HG02938 (cell line): Measurements from ENCODE around the gene MMP15.
"Not testable (repeated sequence)": the region's sequence is repeated elsewhere in the genome, so short reads cannot be mapped to it uniquely, and the experiment has no call there.

ENCODE experiments used
- ATAC-seq: cut with Tn5 transposase; IDR thresholded peaks from one replicate; pipeline ENCODE4 v1.9.1; 2021; ENCODE audit warnings: mild to moderate bottlenecking, moderate library complexity; ENCODE audit not compliant: unreplicated experiment

Gene MMP15

DNA sequence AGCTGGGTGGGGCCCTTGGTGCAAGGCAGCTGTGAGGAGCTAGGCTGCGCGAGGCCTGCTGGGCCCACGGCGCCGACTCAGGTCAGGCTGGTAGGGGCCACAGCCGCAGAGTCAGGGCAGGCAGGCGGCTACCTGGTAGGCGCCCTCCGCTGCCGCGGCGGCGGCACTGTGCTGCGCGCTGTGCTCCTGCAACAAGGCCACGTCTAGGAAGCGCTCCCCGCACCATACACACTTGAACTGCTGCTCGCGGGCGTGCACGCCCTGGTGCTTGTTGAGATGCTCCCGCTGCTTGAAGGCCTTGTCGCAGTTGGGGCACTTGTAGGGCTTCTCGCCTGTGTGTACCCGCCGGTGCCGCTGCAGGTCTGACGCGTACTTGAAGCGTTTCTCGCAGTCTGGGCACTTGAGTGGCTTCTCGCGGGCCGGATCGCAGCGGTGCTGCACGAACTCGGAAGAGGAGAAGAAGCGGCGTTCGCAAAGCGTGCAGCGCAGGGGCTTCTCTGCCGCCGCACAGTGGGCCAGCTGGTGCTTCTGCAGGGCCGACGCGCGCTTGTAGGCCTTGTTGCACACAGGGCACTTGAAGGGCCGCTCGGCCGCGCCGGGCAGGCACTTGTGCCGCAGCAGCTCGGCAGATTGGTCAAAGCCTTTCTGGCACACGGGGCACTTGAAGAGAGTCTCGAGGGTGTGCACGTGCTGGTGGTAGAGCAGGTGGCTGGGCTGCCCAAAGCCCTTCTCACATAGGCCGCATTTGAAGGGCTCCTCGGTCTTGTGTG is 29.0 kb upstream of the MMP15 start:
- no peak for ATAC-seq

DNA sequence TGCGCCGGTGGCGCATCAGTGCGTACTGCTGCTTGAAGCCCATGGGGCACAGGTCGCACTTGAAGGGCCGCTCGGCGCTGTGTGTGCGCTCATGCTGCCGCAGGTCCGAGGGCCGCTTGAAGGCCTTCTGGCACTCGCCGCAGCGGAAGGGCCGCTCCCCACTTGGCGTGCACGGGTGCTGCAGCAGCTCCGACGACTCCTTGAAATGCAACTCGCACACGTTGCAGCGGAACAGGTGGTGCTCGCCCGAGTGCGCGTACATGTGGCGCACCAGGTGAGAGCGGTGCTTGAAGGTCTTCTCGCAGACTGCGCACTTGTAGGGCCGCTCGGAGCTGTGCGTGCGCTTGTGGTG is 28.4 kb upstream of the MMP15 start:
- ATAC-seq = no peak

DNA sequence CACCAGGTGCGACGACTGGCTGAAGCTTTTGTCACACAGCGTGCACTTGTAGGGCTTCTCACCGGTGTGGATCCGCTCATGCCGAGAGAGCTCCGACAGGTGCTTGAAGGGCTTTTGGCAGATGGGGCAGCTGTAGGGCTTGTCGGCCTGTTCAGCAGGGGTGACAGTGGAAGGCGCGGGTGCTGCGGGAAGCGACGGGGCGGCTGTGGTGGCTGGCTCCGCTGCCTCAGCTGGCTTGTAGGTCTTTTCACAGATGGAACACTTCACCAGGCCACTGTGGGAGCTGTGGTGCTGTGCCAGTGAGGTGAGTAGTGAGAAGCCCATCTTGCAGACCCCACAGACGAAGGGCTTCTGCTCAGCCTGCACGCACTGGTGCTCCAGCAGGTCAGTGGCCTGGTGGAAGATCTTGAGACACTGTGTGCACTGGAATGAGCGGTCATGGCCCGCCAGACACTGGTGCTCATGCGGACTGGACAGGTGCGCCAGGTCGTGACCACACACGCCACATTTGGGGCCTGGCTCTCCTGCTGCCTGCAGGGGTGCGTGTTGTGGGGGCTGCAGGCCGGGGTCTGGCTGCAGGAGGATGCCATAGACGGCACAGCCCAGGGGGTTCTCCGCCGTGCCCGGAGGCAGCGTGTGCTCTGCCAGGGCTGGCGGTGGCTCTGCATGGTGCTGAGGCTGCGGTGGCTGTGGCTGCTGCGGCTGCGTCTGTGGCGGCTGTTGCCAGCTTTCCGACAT is 27.9 kb upstream of the MMP15 start:
- no peak for ATAC-seq

DNA sequence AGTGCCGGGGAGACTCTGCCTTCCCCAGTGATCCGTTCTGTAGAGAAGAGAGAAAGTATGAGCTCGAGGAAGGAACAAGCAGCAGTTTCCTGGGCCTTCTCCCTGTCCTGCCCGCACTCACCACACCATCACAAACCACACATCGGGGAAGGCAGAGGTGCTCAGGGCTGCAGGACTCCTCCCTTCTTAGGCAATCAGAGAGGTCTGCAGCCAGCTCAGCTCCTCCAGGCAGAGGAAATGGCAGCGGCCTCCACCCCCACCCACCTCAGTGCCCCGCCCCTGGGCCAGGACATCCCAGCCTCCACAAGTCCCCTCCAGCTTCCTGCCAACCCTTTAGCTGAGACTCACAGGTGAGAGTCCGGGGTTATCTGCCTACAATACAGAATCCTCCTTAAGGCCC is 27.1 kb upstream of the MMP15 start:
- ATAC-seq = no peak

DNA sequence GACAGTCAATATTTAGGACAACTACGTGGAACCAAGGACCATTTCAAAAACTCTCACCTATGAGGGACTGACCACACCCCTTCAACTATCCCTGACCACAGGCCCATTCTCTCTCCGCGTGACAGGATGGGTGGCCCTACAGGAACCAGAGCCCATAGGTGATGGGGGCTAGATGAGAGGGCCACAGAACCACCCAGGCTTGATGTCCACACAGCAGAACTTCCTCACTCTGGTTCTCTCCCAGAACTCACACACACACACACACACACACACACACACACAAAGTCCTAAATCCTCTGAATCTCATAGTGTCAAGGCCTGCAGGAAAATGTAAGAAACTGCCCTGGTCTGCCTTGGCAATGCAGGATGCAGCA is 26.6 kb upstream of the MMP15 start:
- ATAC-seq = no peak

DNA sequence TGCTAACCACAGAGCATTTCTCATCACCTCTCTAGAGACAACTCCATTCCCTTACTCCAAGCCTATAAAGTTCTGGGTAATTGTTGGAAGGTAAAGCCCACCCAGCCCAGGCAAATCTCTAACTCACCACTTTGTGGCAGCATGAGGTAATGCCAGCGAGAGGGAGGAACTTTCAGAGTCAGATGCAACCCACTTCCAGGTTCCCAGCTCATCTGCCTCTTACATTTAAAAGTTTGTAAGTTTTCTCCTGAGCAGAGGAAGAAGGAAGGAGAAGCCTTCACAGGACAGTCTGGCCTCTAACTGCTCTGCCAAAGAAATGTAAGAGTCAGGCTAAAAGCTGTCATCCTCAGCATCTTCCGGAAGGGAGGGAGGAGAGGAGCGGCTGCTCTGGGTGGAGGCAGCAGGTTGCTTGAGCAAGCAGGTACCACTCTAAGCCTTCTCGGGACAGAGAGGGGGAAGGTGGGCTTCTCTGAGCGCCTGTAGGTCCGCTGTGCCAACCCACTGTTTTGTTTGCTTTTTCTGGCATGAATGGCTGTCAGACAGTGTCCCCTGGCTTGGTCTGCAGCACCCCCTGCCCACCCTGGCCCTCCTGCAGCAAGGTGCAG is 26.1 kb upstream of the MMP15 start:
- ATAC-seq = no peak

DNA sequence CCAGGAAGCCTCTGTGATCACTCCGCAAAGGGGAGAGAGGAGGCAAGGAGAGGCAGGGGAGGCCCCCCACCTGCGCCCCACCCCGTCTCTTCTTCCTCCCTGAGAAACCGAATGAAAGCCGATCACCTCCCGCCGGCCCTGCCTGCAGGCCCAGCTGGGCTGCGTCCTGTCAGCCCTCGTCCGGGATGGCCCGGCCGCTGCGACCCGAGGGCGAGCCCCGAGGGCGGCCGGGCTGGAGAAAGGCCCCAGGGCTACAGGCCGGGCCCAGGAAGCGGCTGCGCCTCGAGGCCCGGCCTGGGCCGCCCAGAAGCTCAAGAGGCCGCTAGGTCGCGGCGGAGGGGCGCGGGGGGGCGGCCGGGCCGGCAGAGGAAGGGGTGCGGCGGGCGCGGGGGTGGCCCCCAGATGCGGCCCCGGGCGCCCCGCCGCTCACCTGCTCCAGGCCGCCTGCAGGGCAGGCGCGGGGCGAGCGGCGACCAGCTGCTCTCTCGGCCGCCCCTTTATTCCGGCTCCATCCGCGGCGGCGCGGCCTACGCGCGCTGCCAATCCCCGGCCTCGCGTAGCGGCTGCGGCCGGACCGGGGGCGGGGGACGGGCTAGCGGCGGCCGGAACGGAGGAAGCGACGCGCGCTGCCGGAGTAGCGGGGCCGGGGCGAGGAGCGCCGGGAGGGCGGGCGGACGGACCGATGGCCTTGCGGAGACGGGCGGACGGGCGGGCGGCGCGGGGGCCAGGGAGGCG is 25.4 kb upstream of the MMP15 start, which contains the start of gene ZNF319:
Gene ZNF319 (minus strand): TSS at position 702 of the 735 bp plus-strand sequence. CDS start 2,407 bp downstream, outside the sequence.
- ATAC-seq = peak; percentile 25

DNA sequence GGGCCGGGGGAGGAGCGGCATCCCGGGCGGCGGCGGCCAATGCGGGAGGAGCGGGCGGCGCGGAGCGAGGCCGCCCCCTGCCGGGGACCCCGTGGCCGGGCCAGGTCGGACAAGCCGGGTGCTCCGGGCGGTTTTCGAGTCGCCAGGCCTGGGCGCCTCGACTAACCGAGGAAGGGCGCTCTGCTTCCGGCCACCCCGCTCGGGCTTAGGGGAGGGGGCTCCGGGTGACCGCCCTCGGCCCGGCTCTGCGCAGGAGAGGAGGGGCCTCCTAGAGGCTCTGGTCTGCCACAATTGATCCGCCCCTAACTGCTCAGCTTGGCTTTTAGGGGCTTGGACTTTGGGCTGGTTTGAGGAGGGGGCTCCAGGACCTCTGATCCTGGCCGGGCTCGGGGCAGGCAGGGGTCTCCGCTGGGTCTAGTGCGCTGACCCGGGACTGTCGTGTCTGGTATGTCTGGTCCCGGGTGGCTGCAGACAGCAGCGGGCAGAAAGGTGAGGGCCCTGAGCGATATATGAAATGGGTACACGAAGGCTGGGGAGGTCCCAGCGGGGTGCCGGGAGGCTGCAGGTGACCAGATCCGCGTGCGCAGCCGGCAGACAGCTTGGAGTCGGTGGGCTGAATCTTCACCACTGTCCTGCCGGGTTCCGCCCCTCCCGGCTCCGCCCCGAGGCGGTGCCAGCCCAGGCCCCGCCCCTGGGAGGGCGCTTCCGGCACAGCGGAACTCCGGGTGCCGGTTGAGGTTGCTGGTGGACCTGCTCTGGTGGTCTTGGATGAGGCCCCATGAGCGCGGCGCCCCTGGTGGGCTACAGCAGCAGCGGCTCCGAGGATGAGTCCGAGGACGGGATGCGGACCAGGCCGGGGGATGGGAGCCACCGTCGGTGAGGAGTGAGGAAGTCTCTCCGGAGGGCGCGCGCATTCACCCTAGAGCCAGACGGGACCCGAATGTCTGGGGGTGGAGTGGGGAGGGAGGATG is 24.6 kb upstream of the MMP15 start, which contains the start of gene USB1:
Gene USB1 (plus strand): TSS at position 702 of the 971 bp plus-strand sequence. CDS start 77 bp downstream, at position 779.
- ATAC-seq = peak; percentile 77

DNA sequence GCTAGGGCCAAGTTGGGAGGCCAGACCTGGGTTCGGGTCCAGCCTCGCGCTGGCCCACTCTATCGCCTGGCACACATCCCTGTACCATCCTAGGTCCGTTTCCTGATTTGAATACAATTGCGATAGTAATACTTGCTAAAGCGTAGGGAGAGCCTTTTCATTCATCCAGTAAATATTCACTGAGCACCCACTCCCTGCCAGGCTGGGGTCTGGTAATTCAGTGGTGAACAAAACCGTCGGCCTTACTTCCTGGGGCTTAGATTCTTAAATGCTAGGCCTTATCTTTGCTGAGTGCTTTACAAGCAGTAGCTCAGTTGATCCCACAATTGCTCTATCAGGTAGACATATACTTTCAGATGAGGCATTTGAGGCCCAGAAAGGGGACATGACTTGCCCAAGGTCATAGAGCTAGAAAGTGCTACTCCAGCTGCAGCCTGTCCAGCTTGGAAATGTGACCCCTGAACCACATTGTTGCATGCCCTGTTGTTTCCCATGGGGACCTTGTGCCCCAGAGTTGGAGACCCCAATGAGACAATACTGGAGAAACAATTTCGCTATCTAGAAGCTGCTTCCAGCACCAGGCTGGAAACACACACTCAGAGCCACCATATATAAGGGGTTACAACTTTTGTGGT is 23.7 kb upstream of the MMP15 start:
- no peak for ATAC-seq

DNA sequence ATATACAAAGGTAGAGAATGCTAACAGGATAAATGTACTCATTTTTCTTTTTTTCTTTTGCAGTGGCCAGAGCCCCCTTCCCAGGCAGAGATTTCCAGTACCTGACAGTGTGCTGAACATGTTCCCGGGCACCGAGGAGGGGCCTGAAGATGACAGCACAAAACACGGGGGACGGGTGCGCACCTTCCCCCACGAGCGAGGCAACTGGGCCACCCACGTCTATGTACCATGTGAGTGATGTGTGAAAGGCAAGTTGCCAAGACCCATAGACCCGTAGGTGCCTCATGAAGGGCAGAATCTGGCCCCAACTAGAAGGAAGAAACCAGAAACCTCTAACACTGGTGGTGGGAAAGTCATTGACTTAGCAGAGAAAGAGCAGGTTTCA is 23.1 kb upstream of the MMP15 start:
- no peak for ATAC-seq

DNA sequence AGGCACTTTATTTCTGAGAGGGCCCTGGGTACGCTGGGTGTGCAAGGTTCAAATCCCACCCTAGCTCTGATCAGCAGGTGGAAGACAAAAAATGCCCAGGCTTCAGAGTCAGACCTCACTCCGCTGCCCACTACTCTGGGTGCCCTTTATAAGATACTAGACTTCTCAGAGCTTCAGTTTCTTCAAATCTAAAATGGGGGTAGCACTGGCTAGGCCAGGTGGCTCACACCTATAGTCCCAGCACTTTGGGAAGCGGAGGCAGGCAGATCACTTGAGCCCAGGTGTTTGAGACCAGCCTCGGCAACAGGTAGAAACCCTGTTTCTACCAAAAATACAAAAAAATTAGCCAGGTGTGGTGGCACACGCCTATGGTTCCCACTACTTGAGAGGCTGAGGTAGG is 22.6 kb upstream of the MMP15 start:
- no peak for ATAC-seq

DNA sequence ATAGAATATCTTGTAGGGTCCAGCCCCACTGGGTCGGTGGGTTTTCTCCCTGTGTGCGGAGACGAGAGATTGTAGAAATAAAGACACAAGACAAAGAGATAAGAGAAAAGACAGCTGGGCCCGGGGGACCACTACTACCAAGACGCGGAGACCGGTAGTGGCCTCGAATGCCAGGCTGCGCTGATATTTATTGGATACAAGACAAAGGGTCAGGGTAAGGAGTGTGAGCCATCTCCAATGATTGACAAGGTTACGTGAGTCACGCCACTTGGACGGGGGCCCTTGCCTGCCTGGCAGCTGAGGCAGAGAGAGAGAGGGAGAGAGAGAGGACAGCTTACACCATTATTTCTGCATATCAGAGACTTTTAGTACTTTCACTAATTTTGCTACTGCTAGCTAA is 20.8 kb upstream of the MMP15 start:
- not testable (repeated sequence) for ATAC-seq

DNA sequence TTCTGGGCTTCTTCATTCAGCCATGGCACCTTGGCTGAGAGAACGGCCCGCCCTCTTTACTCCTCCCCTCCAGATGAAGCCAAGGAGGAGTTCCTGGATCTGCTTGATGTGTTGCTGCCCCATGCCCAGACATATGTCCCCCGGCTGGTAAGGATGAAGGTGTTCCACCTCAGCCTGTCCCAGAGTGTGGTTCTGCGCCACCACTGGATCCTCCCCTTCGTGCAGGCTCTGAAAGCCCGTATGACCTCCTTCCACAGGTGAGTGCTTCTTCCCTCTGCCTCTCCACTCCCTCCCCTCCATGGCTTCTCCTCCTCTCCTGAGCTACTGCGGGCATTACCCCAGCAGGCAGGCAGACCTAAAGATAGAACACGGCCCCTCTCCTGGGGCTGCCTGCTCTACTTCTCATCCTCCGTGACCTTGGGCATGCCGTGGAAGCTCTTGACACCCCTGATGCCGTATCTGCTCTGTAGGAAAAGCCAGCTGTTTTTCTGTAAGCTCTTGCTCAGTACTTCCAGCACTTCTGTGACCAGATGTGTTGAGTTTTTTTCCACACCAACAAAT is 15.6 kb upstream of the MMP15 start:
- no peak for ATAC-seq

DNA sequence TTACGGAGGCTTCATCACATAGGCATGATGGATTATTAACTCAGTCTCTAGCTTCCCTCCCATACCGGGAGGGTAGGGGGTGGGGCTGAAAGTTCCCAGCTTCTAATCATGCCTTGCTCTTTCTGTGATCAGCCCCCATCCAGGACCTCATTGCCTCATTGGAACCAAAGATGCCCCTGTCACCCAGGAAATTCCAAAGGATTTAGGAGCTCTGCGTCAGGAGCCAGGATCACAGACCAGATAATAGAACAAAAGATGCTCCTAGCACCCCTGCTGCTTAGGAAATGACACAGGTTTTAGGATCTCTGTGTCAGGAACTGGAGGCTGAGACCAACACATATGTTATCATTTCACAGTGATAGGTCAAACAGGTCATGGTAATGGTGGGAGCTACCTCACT is 14.7 kb upstream of the MMP15 start:
- ATAC-seq = no peak

DNA sequence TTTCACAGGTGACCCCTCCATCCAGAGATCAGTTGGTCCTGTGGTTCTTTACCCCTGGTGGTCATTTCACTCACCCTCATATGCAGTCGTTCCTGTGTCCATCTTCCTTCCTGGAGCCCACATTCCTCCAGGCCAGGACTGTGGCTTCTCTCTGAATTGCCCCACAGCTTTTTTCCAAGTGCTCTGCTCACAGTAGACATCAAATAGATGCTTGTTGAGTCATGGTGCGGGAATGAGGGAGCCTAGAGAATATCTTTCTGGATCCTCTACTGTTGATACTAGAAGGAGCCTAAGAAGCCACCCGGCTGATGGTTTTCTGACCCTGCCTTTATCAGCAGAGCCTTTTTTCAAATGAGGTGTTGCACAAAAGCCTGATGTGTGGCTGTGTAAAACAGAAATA is 13.9 kb upstream of the MMP15 start:
- ATAC-seq = no peak

DNA sequence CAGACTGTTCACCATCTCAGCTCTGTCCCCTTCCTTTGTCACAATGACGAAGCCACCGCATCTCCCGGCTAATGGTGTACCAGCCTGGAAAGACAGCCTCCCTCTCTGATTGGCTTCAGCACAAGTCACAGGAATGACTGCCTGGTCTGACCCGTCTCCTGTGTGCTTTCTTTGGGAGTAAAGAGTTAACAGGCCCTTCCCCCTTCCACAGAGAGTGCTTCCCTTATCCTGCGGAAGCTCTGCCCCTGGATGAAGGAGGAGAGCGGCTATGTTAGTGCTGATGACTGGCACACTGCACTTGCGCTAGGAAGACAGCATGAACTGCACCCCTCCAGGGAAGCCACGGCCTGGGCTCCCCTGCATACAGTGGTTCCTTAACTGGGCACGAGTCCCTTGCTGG is 13.1 kb upstream of the MMP15 start:
- no peak for ATAC-seq

DNA sequence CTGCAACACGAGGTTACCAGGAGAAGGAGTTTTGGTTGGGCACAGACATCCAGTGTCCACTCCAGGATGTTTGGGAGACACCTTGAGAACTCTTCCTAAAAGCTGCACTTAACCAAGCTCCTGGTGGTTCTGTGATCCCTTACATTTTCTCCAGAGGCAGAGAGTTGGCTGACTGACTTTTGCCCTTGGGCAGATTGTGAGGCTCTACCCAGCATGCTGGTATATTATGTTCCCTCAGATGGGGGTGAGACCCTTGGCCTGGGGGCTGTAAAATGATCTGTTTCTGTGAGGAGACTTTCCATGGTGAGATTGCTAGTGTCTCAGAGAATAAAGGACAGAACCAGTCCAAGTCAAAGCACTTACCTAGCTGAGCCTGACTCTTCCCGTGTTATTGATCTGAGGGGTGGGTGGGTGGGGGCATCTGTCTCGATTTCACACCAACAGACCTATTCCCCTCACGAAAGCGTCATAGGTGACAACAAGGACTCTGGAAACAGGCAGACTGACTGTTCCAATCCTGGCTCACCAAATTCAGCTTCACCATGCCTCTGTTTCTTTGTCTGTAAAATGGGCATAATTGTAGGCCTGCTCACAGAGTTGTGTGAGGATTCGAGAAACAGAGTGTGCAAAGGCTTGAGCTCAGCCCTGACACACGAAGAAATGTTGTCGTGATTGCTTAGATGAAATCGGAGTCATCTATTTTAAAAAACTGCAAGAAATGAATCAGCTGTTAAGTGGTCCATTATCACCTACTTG is 12.2 kb upstream of the MMP15 start:
- no peak for ATAC-seq

DNA sequence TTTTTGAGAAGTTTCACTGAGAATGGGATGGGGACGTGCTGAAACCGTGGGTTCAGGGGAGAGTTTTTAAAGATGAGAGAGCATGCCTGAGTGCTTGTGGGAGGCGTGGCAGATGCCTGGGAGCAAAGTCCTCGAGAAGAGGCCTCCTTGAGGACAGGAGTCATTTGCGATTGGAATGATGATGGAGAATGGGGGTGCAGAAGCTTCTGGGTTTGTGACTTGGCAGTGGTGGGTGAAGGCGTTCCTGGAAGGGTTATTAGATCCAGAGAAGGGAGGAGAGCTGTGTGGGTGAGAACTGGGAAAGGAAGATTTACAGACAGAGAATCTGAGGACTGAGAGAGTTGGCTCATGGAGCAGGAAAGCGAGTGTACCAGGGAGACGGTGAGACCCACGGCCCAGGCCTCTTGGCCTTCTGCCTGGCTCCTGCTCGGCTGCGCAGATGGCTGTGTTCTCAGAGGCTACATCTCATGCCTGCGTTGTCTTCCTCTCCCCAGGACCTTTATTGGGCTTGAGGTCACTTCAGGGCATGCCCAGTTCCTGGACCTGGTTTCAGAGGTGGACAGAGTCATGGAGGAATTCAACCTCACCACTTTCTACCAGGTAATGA is 8.6 kb upstream of the MMP15 start:
- ATAC-seq = no peak
